ENCODE data around the gene GIMAP6. TPM values are rescaled to one million over a fixed set of nuclear protein-coding genes. Genes with fewer than 3 reads are reported as not detected.

Gene GIMAP6
- total and polyA plus RNA-seq, 2 of the 8 experiments (the other 6 are each of a cell fraction or from before 2014, with no cell fraction given) = not detected

GRCh38 chr7:150657526-150657925 lies 25.3 kb upstream of the GIMAP6 start:
- H3K27ac ChIP-seq (ENCODE audit: low read depth, low read length) = no peak overlapping the region
- no peak overlapping the region for H2BK20ac ChIP-seq (ENCODE audit: low read length)
- no peak overlapping the region for H4K8ac ChIP-seq (ENCODE audit: extremely low read depth, insufficient read depth, low read length)
- 89% methylated on average over 3 of the region's 3 CpGs; no CpG with 5 or more reads in 1 of the 2 experiments for WGBS, 2 experiments (ENCODE audit: extremely low coverage in 1 of 2, insufficient coverage in 1 of 2, insufficient read length in 1 of 2, insufficient replicate concordance in 2 of 2, low coverage in 1 of 2, low lambda C conversion rate in 2 of 2, missing lambda C conversion rate in 1 of 2)
- H3K36me3 ChIP-seq (ENCODE audit: control insufficient read depth in 2 of 4, insufficient read depth in 4 of 4, low read length in 3 of 4) = no peaks in the 10 kb centered on the region
- no peaks in the 10 kb centered on the region for H3K79me1 ChIP-seq (ENCODE audit: low read depth, low read length)
- H3K14ac ChIP-seq (ENCODE audit: insufficient read length) = no peak overlapping the region
- H2BK12ac ChIP-seq (ENCODE audit: low read depth, low read length) = no peak overlapping the region
- ChIA-PET POLR2A (ENCODE audit: partially characterized antibody) (no interaction called here), CTCF (ENCODE audit: partially characterized antibody) (no interaction called here)
- no peaks in the 10 kb centered on the region for H3K79me2 ChIP-seq (ENCODE audit: control insufficient read depth in 1 of 2, insufficient read depth in 2 of 2, low read length in 2 of 2)
- H3K23me2 ChIP-seq (ENCODE audit: low read depth, low read length) = no peaks in the 10 kb centered on the region
- H3K4ac ChIP-seq (replicated peaks; ENCODE audit: insufficient read length, low read depth, low read length) = no peak overlapping the region
- FAIRE-seq (no peak), DNase-seq (ENCODE audit: low read depth in 1 of 2, low spot score in 2 of 2) (no peak)
- no peak overlapping the region for H3K4me2 ChIP-seq (ENCODE audit: insufficient read depth in 1 of 2, low read depth in 2 of 2, low read length in 2 of 2)
- H3K23ac ChIP-seq (ENCODE audit: insufficient read length) = no peak overlapping the region
- no peak overlapping the region for H3K4me3 ChIP-seq (ENCODE audit: extremely low read depth in 1 of 4, insufficient read depth in 2 of 4, low read depth in 3 of 4, low read length in 4 of 4)
- H3K18ac ChIP-seq (ENCODE audit: extremely low read depth, low read length) = no peak overlapping the region
- H4K5ac ChIP-seq (ENCODE audit: insufficient read length, low read depth, low read length) = no peak overlapping the region
- no peak overlapping the region for H2AFZ ChIP-seq (ENCODE audit: low read length)
- H3K9ac ChIP-seq (replicated peaks in 1 of 4; ENCODE audit: extremely low read depth in 1 of 4, low read depth in 3 of 4, low read length in 3 of 4) = no peak overlapping the region
- H2BK120ac ChIP-seq (replicated peaks; ENCODE audit: low read depth, low read length) = no peak overlapping the region
- H3K4me1 ChIP-seq (replicated peaks in 1 of 4; ENCODE audit: control insufficient read depth in 3 of 4, insufficient read depth in 4 of 4, low read length in 3 of 4) = peaks cover 0 to 8% (median 1%) of the 10 kb centered on the region in 4 experiments; a peak in 3 of 7 replicates
- H4K20me1 ChIP-seq (replicated peaks in 1 of 2; ENCODE audit: control insufficient read depth in 1 of 2, insufficient read depth in 2 of 2, low read length in 2 of 2) = no peaks in the 10 kb centered on the region
- H4K91ac ChIP-seq (replicated peaks; ENCODE audit: insufficient read length, low read length) = no peak overlapping the region
- TF ChIP-seq KDM1A (IDR thresholded peaks at IDR 0.05; ENCODE audit: borderline replicate concordance, low read length) (no peak), SIN3A (conservative IDR thresholded peaks at IDR 0.05 in 1 of 2, IDR thresholded peaks at IDR 0.05 in 1 of 2; ENCODE audit: low read depth in 1 of 2, low read length in 2 of 2) (no peak), ZNF274 (IDR thresholded peaks at IDR 0.05; ENCODE audit: borderline replicate concordance, extremely low read depth, low read length) (no peak), NANOG (IDR thresholded peaks at IDR 0.05; ENCODE audit: insufficient read depth, low read depth, low read length, poor library complexity, severe bottlenecking) (no peak), CEBPB (IDR thresholded peaks at IDR 0.05; ENCODE audit: low read depth, low read length) (no peak)
- no peaks in the 10 kb centered on the region for H3K9me3 ChIP-seq (ENCODE audit: insufficient read depth in 2 of 2, low read depth in 1 of 2, low read length in 1 of 2)
- H2BK5ac ChIP-seq (ENCODE audit: low read depth, low read length) = no peak overlapping the region
- H2BK15ac ChIP-seq (ENCODE audit: low read length) = no peak overlapping the region
- no peak overlapping the region for H2AK5ac ChIP-seq (ENCODE audit: low read depth, low read length)
- no peak overlapping the region for H3K56ac ChIP-seq (replicated peaks; ENCODE audit: insufficient read length, low read depth, low read length)
- peaks cover 0 to 1% (median 0%) of the 10 kb centered on the region in 4 experiments; a peak in 4 of 7 replicates for H3K27me3 ChIP-seq (replicated peaks in 1 of 4; ENCODE audit: control insufficient read depth in 3 of 4, extremely low read depth in 1 of 4, insufficient read depth in 3 of 4, low read length in 3 of 4)

All from H1 (cell line).